ENCODE results near the gene PRORP. TPM values are rescaled to one million over a fixed set of nuclear protein-coding genes. Genes with fewer than 3 reads are reported as not detected.

The PRORP gene
- total RNA-seq, 2 donors from 2014 or later, result 12.6 to 21.5 TPM

DNA sequence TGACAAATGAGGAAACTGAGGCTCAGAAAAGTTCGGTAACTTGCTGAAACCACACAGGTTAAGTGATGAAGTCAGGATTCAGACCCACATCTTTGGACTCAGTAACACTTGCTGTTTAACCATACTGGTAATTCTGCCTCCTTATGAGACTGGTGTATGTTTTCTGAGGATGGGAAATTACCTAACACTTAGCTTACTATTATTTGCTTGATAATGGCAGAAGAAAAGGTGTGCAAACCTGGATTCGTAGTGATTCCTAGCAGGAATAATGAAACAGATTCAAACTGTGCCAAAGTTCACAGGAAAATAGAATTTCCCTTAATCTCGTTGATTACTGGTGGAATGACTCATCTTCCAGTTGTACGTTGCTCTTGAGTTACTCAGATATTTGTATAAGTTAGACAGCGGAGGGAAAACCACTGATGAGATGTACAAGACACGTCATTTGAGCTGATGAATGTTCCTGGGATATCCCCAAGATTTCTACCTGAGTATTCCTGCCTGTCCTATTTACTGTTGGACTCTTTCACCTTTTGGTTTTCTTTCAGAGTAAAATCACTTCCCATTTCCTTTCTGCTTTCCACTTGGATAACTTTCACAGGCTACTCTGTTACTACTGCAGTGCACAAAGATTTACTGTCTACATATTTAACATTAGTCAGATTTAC is 37.5 kb downstream of the PRORP start:
- no peaks in the 10 kb centered on the region for H3K36me3 ChIP-seq
- H3K4me3 ChIP-seq, result no peak overlapping the region
- no peaks in the 10 kb centered on the region for H3K27me3 ChIP-seq
- DNase-seq (ENCODE audit: low spot score), result no peak
- no peak overlapping the region for H3K27ac ChIP-seq
- H3K9me3 ChIP-seq, result no peaks in the 10 kb centered on the region
- H3K4me1 ChIP-seq, result peaks cover 0 to 8% of the 10 kb centered on the region in 2 donors
- TF ChIP-seq CTCF (IDR thresholded peaks at IDR 0.05), result no peak

- no peaks in the 10 kb centered on the region for H3K9me3 ChIP-seq
- no peak overlapping the region for H3K27ac ChIP-seq
- no peaks in the 10 kb centered on the region for H3K27me3 ChIP-seq
- no peak for TF ChIP-seq CTCF (IDR thresholded peaks at IDR 0.05)
- H3K4me3 ChIP-seq, result no peak overlapping the region
- no peak for DNase-seq (ENCODE audit: low spot score)
- H3K36me3 ChIP-seq, result no peaks in the 10 kb centered on the region
- peaks cover 0 to 4% of the 10 kb centered on the region in 2 donors for H3K4me1 ChIP-seq
These were observed 38.9 kb downstream of the PRORP start for GRCh38 chr14:35161231-35161630.

GRCh38 chr14:35163384-35163783 is 41.0 kb downstream of the PRORP start:
- H3K4me3 ChIP-seq, result no peak overlapping the region
- H3K36me3 ChIP-seq, result no peaks in the 10 kb centered on the region
- no peaks in the 10 kb centered on the region for H3K27me3 ChIP-seq
- no peak for TF ChIP-seq CTCF (IDR thresholded peaks at IDR 0.05)
- DNase-seq (ENCODE audit: low spot score), result no peak
- H3K4me1 ChIP-seq, result no peaks in the 10 kb centered on the region
- no peak overlapping the region for H3K27ac ChIP-seq
- H3K9me3 ChIP-seq, result no peaks in the 10 kb centered on the region

GRCh38 chr14:35164849-35165248 is 42.5 kb downstream of the PRORP start:
- H3K9me3 ChIP-seq, result no peaks in the 10 kb centered on the region
- H3K36me3 ChIP-seq, result no peaks in the 10 kb centered on the region
- no peaks in the 10 kb centered on the region for H3K4me1 ChIP-seq
- H3K27ac ChIP-seq, result no peak overlapping the region
- no peak overlapping the region for H3K4me3 ChIP-seq
- TF ChIP-seq CTCF (IDR thresholded peaks at IDR 0.05), result no peak
- H3K27me3 ChIP-seq, result no peaks in the 10 kb centered on the region
- no peak for DNase-seq (ENCODE audit: low spot score)

- H3K4me1 ChIP-seq, result no peaks in the 10 kb centered on the region
- no peak for TF ChIP-seq CTCF (IDR thresholded peaks at IDR 0.05)
- no peaks in the 10 kb centered on the region for H3K27me3 ChIP-seq
- no peak for DNase-seq (ENCODE audit: low spot score)
- no peaks in the 10 kb centered on the region for H3K9me3 ChIP-seq
- H3K4me3 ChIP-seq, result no peak overlapping the region
- H3K27ac ChIP-seq, result no peak overlapping the region
- H3K36me3 ChIP-seq, result no peaks in the 10 kb centered on the region
These were observed 45.1 kb downstream of the PRORP start for GRCh38 chr14:35167496-35167895.

Other genes starting within 250 kb of the PRORP start
- 10 to 100 TPM in 1 of 2 donors, 1 to 10 TPM in 1; 3.4 to 11.8 TPM for gene BAZ1A, start 247.2 kb upstream of the PRORP start, total RNA-seq
- 10 to 100 TPM; 29.8 to 33.3 TPM for gene SRP54, start 139.6 kb upstream of the PRORP start, total RNA-seq
- gene FAM177A1, start 76.3 kb upstream of the PRORP start, total RNA-seq, result 10 to 100 TPM; 58.1 to 61.8 TPM
- gene PPP2R3C, start 562 bp upstream of the PRORP start, total RNA-seq, result 10 to 100 TPM; 14.7 to 27.8 TPM
- 100 to 1,000 TPM; 143 to 191 TPM for gene PSMA6, start 169.8 kb downstream of the PRORP start, total RNA-seq